G401.6 (cell line): ENCODE measurements around the gene RPL36.
"Not testable (repeated sequence)": the region's sequence is repeated elsewhere in the genome, so short reads cannot be mapped to it uniquely, and the experiment has no call there.

Source experiments
- FAIRE-seq: peaks from 2 replicates; lab custom pipeline; 2012; peaks lifted over from hg19 to GRCh38; lab: Jason Lieb, UNC

The RPL36 gene

DNA sequence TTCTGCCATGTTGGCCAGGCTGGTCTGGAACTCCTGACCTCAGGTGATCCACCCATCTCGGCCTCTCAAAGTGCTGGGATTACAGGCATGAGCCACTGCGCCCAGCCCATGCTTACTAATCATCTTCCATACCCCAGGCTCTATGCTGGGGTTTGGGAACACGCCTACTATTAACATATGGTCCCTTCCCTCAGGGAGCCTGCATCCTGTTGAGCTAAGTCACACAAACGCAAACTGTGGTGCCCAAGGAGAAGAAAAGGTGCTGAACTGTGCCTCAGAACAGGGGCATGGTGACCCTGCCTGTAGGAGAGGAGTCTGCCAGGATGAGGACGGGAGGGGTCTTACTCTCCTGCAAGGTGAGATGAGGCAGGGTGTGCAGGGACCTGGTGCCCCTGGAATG, 15.4 kb upstream of the RPL36 start:
- FAIRE-seq: no peak

DNA sequence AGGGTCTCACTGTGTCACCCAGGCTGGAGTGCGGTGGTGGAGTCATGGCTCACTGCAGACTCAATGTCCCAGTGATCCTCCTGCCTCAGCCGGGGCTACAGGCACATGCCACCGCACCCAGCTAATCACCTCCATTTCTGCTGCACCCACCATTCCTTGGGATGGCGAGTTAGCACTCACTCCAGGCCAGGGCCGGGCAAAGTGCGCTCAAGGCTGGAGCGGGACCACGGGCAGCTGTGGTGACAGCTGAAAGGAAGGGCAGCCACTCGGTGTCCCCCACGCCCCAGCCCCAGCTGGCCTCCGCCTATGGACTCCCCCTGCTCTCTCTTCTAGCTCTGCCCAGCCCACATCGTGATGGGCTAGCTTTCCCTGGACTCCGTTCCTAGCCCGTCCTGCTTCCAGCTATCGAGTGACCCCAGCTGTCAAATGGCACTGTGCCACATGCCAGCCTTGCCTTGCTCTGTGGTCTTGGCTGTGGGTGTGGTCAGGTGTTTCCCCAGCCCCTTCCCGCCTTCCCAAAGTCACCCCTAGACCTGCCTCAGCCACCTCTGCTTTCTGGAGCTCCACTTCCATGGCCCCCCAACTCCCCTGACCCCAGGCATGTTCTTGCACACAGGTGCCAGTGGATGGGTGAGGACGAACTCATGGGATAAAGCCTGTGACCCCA, 13.9 kb upstream of the RPL36 start:
- no peak for FAIRE-seq

DNA sequence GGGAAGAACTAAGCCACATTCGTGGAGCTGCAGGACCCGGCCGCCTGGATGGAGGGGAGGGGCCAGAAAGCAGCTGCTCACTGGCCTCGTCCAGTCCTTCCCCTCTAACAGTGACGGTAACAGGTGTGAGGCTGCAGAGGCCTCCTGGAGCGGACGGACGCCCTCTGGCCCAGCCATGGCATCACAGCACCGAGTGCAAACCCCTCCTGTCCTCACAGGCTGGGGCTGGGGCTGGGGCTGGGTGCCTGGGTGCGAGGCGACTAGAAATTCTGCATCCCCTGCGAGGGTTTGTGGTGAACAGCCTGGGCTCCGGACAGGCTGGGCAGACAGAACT, 13.4 kb upstream of the RPL36 start:
- no peak for FAIRE-seq

DNA sequence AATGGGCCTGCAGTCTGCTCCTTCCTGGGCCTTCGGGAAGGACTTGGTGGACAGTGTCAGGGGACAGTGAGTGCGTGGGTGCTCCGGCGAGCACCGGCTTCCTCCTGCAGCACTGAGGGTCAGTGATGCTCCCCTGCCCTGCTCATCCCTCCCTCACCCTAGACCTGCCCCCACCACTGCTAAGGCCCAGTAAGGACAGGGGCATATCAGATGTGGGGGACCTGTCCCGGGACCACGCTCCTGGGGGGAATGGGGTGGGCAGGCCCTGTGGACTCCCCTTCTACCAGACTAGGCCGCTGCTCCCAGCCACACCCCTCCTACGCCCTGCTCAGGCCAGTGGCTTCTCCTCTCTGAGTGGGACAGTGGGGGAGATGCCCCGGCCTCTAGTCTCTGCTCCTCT, 13.0 kb upstream of the RPL36 start:
- no peak for FAIRE-seq

DNA sequence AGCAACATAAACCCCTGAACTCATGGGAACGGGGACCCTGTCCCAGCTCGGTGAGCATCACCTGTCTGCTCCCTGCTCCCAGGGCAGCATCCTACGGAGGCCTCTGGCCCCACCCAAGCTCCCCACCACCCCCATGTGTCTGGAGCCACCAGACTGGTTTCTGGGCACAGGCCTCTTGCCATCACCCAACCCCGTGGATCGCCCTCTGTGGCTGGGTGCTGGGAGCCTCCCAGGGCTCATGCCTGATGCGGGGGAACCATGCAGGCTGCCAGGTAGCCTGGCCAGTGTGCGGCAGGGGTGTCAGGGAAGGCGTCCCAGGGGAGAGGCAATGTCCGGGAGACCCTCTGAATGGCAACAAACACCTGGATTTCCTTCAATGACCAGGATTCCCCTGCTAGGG, 12.5 kb upstream of the RPL36 start:
- FAIRE-seq: no peak

DNA sequence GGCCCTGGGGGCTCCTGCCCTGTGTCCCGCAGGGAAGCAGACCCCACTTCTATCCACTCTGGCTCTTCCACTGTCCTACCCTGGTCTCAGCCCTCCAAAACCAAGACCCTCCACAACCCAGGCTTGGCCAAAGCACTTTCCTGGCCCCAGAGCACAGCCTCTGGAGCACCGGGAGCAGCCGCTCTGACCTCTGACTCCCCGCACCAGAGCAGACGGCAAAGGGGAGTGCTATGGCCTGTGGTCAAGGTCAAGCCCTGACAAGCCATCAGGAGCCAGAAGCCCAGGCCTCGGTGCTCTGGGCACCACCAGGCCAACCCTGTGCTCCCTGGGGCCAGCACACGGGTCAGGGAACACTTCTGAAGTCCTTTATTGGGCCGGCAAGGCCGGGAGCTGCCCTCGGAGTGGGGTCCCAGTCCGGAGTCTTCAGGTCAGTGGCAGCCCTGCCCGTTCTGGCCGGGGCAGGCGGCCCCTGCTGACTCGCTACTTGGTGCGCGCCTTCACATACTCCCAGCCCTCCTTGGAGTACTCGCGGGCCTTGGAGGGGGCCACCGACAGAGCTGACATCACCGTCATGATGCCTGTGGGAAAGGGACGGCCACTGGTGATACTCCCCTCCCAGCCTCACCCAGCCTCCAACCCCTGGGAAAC, 11.9 kb upstream of the RPL36 start:
- no peak for FAIRE-seq

DNA sequence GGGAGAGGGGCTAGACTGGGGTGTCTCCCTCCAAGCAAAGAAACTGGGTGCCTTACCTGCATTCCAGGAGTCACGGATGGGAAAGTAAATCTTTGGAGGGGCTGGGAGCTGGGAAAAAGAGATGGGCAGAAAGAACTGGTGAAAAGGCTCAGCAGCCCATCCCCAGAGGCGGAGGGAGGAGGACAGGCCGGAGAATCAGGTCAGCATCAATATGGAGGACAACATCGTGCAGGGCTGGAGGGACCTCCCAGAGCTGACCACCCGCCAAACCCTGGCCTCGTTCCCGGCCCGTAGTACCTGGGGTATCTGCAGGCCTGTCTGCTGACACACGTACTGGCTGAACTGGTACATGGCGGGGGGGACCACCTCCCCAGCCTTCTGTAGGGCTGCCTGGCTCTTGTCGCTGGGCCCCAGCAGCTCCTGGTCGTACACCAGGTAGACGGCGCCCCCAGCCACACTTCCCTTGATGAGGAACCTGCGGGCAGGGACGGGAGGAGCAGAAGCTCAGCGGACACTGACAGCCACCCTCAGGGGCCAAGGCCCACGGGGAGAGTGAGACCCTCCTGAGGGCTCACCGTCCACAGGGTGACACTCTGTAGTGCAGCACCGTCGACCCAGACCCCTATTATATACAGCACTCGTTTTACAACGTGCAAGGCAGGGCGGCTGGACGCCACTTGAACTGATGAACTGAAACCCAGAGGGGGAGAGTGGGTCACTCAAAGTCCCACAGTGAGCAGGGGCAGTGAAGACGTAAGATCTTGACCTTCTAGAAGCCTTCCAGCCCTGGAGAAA, 10.6 kb upstream of the RPL36 start:
- FAIRE-seq: no peak

DNA sequence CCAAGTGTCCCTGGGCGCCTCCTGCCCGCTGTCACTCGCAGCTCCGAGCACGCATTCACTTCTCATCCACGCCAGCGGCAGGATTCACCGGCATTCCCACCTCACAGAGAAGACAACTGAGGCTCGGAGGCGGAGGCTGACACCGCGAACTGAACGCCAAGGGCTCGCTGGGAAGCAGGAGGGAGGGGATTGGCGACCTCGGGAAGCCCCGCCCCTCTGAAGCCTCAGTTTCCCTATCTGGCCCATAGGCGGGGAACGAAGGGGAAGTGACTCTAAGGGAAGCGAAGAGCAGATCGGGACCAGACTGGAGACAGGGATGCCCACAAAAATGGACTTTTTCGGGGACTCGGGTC, 10.0 kb upstream of the RPL36 start:
- no peak for FAIRE-seq

DNA sequence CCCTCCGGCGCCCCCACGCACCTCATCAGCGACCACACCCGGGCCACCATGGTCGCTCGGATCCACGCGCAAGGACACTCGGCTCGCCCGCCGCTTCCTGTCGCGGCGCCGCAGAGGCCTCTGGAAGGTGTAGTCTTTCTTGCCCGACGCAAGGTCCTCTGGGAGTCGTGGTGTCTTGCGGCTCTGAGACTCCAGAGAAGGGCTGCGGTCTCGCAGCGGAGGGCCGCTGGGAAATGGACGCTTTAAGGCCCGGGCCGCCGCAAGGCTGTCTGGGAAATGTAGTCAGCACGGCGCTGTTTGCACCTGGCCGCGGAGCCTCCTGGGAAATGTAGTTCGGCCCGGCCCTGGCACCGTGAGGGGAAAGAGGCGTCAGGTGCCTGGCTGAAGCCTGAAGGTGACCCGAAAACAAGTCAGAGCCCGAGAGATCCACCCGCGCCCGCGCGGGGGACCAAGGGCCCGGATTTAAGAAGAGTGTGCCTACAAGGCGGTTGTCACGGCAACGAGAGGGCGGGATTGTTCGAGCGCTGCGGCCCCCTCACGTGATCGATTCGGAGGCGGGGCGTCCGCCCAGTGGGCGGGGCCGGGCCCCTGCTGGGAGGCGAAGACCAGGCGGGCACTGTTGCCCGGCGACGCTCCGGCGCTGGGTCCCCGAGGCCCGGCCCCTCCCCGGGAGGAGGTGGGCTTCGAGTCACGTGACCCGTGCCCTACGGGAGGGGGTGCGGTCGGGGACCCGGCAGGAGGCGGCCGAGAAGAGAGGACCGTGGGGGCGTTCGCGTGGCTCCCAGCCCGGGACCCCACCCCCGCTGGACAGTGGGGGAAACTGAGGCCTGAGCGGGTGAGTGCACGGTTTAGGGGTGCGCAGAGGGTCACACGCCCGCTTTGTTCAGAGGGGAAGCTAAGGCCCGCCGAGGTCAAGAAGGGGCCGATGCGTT, 9.4 kb upstream of the RPL36 start, which contains the start of the genes HSD11B1L and MICOS13:
Gene HSD11B1L (plus strand): TSS at position 591 of the 932 bp plus-strand sequence. CDS start 3,806 bp downstream, outside the sequence.
Gene MICOS13 (minus strand): TSS at position 80 of the 932 bp plus-strand sequence. CDS start 30 bp downstream, at position 50.
- peak; percentile 98 for FAIRE-seq

DNA sequence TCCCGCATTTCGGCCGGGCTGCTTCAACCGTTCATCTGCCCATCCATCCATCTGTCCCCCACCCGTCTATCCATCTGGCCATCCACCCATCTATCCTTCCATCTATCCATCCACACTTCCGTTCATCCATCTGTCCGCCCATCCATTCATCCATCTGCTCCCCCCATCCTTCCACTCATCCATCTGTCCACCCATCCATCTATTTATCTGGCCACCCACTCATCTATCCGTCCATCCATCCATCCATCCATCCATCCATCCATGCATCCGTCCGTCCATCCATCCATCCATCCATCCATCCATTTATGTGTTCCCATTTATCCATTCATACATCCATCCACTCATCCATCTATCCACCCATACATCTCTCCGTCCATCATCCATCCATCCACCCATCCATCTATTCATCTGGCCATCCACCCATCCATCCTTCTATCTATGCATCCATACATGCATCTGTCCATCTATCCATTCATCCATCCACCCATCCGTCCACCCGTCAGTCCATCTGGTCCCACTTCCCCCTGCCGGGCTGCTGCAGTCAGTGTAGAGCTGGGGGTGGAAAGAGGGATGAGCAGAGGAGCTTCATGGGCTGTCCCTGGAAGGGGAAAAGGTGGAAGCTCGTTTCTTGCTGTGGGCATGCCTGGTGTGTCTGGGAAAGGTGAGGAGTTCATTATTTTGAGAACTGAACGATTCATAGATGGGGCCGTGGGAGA, 8.5 kb upstream of the RPL36 start:
- FAIRE-seq: no peak

DNA sequence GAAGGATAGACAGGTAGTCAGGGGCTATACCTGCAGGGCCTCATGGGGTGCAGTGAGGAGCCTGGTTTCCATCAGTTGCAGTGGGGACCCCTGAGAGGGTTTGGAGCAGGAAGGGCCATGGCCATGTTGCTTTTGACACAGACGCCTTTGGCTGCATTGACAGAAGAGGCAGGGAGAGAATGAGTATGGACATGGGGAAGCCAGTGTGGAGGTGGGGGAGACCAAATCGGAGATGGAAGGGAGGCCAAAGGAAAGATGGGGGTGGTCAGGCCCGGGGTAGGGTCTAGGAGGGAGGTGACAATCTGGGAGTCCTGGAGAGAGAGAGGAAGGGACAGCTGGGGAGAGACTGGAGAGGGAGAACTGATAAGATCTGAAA, 8.0 kb upstream of the RPL36 start:
- no peak for FAIRE-seq

DNA sequence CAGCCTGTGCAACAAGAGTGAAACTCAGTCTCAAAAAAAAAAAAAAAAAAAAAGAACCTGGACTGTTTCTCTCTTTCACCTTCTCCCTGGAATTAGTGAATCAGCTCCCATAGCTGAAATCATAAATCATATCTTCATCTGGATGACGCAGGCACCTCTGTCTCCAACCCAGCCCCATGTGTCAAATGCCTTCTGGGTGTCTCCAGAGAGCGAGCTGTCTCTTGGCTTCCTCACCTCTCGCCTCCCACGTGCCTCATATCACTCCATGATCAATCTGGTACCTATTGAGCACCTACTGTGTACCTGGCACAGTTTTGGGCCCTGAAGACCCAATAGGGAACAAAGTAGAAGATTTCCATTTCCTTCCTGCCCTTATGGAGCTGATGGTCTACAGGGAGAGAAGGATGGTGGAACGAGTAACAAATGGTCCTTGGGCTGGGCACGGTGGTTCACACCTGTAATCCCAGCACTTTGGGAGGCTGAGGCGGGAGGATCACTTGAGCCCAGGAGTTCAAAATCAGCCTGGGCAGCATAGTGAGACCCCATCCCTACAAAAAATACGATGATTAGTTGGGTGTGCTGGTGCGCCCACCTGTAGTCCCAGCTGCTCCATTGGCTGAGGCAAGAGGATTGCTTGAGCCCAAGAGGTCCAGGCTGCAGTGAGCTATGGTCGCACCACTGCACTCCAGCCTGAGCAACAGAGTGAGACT, 6.8 kb upstream of the RPL36 start:
- FAIRE-seq: no peak

DNA sequence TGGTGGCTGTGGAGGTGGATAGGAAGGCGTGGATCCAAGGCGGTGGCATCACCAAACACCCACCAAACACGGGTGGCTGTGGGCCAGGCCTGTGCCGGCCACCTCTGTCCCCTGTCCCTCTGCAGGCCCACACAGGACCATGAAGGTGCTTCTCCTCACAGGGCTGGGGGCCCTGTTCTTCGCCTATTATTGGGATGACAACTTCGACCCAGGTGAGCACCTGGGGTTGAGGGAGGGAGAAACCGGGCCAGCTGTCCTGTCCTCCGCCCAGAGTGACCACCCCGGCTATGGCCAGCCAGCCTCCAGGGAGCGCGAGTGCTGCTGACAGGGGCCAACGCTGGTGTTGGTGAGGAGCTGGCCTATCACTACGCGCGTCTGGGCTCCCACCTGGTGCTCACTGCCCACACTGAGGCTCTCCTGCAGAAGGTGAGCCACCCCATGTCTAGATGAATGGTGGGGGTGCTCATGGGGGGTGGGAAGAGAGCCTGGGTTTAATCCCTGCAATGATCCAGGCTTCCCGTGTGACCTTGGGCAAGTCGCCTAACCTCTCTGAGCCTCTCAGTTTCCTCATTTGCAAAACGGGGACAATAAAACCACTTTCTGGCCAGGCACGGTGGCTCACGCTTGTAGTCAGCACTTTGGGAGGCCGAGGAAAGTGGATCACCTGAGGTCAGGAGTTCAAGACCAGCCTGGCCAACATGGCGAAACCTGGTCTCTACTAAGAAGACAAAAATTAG, 5.2 kb upstream of the RPL36 start:
- no peak for FAIRE-seq

DNA sequence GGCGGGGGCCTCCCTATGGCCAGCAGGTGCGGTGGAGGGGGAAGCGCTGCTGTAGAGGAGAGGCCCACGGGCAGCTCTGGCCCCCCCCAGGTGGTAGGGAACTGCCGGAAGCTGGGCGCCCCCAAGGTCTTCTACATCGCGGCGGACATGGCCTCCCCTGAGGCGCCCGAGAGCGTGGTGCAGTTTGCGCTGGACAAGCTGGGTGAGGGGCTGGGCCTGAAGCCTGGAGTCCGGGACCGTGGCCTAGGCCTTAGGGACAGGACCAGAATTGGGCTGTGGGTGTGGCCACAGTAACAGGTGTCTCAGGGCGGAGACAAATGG, 3.8 kb upstream of the RPL36 start:
- no peak for FAIRE-seq

DNA sequence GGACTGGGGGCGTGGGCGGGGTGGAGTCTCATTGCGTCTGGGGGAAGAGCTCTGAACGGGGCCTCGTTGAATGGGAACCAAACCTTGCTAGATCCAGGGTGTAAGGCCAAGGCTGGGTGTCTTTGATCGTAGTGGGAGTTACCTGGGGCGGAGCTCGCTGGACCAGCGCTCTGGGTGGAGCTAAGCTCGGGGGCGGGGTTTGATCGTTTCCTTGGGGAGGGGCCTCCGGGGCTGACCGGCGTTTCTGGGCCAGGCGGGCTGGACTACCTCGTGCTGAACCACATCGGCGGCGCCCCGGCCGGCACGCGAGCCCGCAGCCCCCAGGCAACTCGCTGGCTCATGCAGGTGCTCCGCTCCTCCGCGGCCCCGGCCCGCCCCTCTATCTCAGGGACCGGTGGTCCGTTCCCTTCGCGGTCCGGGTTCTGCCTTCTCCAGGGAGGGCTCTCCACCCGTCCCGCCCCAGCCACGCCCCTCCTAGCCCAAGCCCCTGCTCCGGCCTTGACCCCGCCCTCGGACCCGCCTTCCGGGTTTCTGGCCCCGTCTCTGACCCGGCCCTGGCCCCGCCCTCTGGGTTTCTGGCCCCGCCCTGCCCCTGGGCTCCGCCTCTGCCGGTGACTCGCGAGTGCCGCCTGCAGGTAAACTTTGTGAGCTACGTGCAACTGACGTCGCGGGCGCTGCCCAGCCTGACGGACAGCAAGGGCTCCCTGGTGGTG, 3.3 kb upstream of the RPL36 start:
- peak; percentile 91 for FAIRE-seq

DNA sequence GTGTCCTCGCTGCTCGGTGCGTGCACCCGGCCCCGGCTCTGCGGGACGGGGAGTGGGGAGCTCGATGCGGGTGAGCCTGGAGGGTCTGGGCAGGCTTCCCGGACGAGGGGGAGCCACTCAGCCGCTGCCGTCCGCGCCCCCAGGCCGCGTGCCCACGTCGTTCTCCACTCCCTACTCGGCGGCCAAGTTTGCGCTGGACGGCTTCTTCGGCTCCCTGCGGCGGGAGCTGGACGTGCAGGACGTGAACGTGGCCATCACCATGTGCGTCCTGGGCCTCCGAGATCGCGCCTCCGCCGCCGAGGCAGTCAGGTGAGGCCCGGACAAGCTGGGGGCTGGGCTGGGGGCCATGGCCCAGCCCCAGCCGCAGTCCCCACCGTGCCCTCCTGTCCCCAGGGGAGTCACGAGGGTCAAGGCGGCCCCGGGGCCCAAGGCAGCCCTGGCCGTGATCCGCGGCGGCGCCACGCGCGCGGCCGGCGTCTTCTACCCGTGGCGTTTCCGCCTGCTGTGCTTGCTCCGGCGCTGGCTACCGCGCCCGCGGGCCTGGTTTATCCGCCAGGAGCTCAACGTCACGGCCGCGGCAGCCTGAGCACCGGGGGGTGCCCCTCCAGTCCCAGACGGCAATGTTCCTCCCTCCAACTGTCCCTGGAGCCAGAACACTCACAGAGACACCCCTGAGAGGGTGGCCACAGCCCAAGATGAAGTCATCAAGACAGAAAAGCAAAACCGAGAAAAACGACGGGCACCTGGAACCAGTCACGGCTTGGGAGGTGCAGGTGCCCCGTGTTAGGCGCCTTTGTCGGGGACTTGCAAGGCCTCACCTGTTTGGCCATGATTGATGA, 2.5 kb upstream of the RPL36 start:
- no peak for FAIRE-seq

DNA sequence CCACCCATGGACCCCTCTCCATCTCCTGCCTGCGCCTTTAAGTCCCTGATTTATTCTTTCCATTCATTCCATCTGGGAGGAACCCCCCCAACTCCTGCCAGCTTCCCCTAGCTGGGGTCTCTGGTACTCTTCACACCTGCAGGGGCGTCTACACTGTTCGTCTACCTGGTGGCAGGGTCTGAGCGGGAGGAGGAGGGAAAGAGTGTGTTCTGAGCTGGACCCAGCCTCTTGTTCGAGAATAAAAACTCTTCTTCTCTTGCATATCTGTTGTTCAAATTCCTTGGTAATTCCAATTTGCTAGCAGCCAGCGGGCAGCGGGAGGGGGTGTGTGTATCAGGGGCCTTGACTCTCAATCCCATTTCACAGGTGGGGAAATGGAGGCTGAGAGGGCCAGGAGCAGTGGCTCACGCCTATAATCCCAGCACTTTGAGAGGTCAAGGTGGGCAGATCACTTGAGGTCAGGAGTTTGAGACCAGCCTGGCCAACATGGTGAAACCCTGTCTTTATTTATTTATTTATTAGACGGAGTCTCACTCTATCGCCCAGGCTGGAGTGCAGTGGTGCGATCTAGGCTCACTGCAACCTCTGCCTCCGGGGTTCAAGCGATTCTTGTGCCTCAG, 1.7 kb upstream of the RPL36 start:
- FAIRE-seq: not testable (repeated sequence)
